GM08714 (cell line): ENCODE data around the gene KRT13.

Experiments
- H3K4me3 ChIP-seq: fragments of 200-500 bp; sonication (Bioruptor generic); 2 replicates; pipeline ENCODE4 v1.5.1; 2014; ENCODE audit warnings: mild to moderate bottlenecking, low read length, inconsistent platforms
- ZNF274 ChIP-seq: IDR thresholded peaks from 2 replicates; pipeline ENCODE4 v1.6.1; 2012; ENCODE audit warnings: mild to moderate bottlenecking, low read depth, low read length

Gene KRT13

DNA sequence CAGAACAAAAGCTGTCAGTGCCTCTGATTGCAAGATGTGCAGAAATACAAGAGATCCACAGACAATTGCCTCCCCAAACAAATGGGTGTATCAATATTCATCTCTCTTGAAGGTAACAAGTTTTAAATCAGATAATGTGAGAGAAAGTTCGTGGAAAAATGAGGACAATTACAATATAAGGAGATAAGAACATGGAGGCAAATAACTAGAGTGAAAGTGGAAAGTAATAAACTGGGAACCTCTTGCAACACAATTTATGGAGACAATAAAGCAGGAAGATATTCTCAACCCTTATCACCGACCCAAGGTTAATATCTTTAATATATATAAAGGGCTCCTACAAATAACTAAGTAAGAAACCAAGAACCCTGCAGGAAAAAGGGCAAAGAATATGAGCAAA, 36.9 kb upstream of the KRT13 start:
- TF ChIP-seq ZNF274: no peak
- H3K4me3 ChIP-seq: no peak overlapping the region

DNA sequence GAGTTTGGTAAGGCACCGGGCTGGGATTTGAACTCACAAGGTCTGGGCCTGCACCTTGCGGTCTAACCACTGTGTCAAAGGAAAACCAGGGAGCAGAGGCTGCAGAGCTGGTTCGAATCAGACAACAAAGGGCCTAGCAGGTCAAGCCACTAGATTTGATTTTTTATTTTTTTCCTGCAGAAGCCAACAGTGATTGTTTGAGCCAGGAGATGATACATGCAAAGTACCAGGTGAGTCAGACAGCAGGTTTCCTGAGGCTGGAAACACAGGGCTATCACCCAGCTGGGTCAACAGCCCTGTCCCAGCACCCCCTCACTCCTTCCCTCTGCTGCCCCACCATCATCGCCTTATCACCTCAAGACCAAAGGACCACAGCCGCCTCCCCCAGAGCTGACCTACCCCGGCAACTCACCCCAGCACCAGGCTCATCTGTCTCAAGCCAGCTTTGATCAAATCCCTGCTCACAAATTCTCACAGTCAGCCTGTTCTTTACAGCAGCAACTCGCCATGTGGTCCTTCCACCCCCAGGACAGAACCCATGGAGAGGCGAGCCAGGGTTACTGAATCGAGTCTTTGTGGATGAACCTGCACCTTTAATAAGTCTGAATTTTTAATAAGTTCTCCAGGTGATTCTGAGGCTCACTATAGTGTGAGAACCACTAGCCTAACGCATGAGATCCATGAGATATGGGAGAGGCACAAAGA, 35.7 kb upstream of the KRT13 start:
- no peak for TF ChIP-seq ZNF274
- H3K4me3 ChIP-seq: no peak overlapping the region

DNA sequence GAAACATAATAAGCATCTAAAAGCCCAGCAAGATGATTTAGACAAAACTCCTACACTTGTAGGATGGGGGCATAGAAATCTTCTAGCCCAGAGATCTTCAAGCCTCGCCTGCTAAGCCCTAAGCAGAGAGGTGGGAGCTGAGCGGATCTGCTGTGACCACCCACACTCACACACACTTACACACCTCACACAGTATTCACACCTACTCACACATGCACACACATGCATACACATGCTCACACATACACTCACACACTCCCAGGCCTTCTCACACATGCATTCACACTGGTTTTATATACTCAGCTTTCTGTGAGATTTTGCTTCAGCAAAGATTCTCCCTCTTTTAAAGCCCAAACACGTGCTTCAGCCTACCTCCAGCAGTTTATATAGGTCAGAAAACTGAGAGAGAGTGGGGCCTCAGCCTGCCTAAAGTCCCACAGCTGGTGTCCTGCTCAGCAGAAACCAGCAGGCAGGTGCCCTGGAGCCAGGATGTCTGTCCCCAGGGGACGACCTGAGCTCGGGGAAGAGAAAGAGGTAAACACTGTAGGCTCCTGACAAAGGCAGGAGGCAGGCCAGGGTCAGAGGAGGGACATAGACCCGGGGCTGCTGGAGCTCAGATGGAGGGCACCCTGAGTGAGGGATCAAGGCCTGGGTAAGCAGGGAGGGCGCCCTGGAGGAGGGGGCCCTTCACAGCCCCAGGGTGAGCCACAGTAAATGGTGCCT, 34.7 kb upstream of the KRT13 start:
- no peak for TF ChIP-seq ZNF274

DNA sequence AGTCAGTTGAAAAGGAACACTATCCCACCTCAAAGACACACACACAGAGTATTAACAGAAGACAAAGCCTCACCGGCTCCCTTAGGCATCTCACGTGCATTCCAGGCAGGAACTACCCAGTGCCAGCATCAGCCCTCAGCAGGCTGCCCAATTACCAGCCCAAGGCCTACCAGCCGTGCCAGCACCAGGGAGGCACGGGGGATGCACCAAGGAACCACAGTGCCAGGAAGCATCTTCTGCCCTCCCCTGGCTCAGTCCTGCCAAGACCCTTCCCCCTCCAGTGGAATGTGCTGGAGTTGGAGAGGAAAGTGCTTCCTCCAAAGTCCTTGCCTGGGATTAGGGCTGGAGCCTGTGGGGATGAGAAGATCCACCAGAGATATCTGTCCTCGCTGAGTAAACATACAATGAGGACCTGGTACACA, 33.7 kb upstream of the KRT13 start:
- no peak for TF ChIP-seq ZNF274
- no peak overlapping the region for H3K4me3 ChIP-seq

More for the DNA sequence above, 34.7 kb upstream of the KRT13 start:
- H3K4me3 ChIP-seq: no peak overlapping the region

DNA sequence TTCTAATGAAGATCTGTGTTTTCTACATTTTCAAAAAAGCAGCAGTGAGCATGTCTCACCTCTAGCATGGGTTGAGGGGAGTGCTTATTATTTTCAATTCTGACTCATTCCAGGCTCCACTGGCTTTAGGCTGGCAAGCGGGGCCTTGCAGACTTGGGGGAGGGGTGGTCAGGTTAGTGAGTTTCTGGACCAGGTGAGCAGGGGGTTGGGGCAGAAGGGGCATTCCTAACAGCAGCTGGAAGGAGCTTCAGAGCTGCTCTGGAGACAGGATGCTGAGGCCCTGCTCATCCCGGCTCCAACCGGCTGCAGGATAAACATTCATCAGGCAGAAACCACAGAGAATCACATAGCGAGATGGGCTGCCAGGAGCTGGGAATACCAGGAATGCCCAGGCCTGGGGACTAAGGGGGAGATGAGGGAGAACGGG, 33.2 kb upstream of the KRT13 start:
- no peak overlapping the region for H3K4me3 ChIP-seq
- no peak for TF ChIP-seq ZNF274

DNA sequence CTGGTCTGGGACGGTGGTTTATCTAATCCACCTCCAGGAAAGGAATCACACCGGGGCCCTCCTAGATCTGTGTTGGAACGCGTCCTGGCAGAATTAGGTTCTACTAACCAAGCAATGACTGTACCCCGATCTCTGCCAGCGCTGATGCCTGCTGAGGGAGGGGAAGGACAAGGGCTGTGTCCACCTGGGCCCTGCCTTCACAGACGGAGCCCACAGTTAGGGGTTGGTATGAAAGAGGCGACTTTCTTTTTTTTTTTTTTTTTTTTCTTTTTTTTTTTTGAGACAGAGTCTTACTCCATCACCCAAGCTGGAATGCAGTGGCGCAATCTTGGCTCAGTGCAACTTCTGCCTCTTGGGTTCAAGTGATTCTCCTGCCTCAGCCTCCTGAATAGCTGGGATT, 32.6 kb upstream of the KRT13 start:
- no peak overlapping the region for H3K4me3 ChIP-seq
- no peak for TF ChIP-seq ZNF274

DNA sequence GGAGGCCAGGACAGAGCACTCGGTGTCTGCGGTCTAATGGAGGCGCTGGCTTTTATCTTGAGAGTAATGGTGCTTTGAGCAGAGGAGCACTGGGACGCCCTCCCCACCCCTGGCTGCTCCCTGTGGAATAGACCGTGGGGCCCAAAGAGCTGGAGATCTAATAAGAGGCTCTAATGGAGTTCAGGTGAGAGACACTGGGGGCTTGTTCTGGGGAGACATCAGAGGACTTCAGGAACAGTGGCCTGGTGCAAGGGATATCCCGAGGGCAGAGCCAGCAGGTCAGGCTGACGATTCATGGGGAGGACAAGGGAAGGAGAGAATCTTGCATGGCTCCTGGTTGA, 32.2 kb upstream of the KRT13 start:
- TF ChIP-seq ZNF274: no peak
- H3K4me3 ChIP-seq: no peak overlapping the region

GRCh38 chr17:41536741-41537613, 31.6 kb upstream of the KRT13 start:
- no peak overlapping the region for H3K4me3 ChIP-seq
- TF ChIP-seq ZNF274: no peak

DNA sequence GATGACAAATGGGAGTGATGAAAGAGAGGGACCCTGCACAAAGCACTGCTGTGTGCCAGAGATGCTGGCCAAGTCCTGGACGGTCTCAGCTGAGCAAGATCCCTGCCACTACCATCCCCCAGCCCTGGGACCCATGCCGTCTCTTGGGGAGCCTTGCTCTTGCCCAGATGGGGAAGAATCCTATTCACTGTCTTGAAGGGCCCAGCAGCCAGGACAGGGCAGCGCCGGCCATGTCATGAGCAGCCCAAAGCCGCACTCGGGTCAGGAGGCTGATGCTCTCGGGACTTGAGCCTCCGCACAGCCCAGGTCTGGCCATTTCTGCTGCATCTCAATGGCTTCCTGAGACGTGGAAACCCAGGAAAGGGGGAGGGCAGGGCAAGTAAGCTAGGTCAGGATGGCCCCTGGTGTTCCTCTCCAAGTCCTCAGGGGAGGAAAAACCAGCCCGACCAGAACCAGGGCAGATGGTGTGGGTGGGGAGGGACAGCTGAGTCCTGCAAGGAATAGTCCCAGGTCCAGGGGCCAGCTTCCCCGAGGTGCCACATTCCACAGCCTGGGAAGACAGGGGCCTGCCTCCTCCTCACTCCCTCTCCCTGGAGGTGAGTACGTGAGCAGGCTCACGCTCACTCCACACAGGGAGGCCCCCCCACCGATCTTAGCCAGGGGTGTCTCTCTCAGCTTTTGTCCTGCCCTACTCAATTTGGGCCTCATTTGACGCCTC, 30.5 kb upstream of the KRT13 start:
- TF ChIP-seq ZNF274: no peak

DNA sequence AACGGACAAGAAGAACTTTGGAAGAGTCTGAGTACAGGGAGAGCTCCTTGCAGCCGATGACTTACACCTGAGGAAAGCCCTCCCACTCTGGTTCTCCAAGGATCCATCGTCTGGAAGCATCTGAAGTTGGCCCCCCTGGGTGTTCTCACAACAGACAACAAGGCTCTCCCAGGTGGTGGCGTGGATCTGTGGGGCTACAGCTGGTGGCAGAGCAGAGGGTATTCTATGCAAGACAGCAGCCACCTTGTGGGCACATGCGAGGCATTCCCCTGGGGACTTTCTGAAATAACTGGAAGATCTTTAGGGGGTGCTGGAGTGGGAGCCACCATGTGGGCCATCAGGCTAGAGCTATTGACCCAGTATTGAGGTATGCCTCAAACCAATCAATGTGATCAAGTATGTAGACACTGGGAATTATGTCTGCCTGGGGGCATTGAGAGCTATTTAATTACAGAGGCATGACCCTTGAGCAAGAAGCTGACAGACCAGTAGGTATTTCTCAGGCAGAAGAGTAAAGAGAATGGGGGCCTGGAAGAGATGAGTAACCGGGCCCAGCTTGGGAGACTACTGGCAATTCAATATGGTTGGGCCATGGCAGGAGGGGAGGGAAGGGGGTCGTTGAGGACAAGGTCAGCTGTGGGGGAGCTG, 29.6 kb upstream of the KRT13 start:
- no peak for TF ChIP-seq ZNF274
- no peak overlapping the region for H3K4me3 ChIP-seq

More for the DNA sequence above, 30.5 kb upstream of the KRT13 start:
- no peak overlapping the region for H3K4me3 ChIP-seq

DNA sequence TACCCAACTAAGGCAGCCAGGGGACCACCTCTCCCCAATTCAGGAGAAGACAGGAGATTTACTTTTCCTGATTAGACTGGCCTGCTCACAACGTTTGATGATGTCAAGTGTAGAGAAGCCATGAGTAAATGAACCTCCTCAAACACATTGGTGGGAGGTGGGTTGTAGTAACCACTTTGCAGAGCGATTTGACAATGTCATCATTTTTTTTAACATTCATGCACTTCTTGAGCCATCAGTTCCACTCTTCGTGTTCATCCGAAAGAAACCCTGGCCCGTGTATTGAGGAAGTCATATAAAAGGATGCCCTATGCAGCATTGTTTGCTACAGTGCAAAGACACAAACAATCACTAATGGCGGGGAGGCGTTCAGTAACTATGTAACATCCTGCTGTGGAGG, 28.2 kb upstream of the KRT13 start:
- TF ChIP-seq ZNF274: no peak
- H3K4me3 ChIP-seq: no peak overlapping the region

GRCh38 chr17:41532947-41533570, 27.6 kb upstream of the KRT13 start:
- no peak for TF ChIP-seq ZNF274
- H3K4me3 ChIP-seq: no peak overlapping the region

DNA sequence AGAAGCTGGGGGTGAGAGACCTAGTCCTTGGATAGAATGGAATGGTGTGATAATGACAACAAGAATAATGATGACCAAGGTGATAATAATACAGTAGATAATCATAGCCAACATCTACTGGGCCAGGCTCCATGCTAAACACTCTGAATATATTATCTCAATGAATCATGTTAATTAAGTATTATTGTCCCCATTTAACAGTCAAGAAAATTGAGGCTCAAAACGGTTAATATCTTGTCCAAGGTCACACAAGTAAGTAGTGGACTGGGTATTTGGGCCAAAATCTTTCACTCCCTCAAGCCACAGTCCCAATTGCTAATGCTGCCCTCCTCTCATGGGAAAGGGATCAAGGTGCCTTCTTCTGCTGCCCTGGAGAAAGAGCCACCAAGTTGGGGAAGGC, 26.6 kb upstream of the KRT13 start:
- no peak overlapping the region for H3K4me3 ChIP-seq
- no peak for TF ChIP-seq ZNF274
